Naive thymus-derived CD4-positive, alpha-beta T cell (primary cell): Measurements from ENCODE around the gene FEM1A. TPM values are rescaled to one million over a fixed set of nuclear protein-coding genes. Genes with fewer than 3 reads are reported as not detected.
A peak's percentile ranks its signal among the peaks of the same experiment; 100 is the strongest.
"Not testable (repeated sequence)": the region's sequence is repeated elsewhere in the genome, so short reads cannot be mapped to it uniquely, and the experiment has no call there.

Experiments
- ATAC-seq: fragments of 150-1000 bp; cut with Tn5 transposase; 2 replicates; pipeline ENCODE4 v1.10.0; 2021; ENCODE audit warnings: mild to moderate bottlenecking, moderate library complexity
- CTCF ChIA-PET: fragments of 350-600 bp; sonication (Branson Sonifier 250); formaldehyde crosslinking; loops from one replicate; lab custom pipeline; 2021; ENCODE audit warnings: antibody characterized with exemption; lab: Charles Lee
- POLR2A ChIA-PET: fragments of 350-600 bp; sonication (Branson Sonifier 250); formaldehyde crosslinking; loops from one replicate; lab custom pipeline; 2021; ENCODE audit warnings: antibody characterized with exemption, inconsistent platforms; lab: Charles Lee
- DNase-seq, 9 donors: peaks; one replicate each; pipeline versions ENCODE4 v3.0.0 to v3.0.0-alpha.2; 2020 to 2022; ENCODE audit warnings: mixed read lengths in 1 of 9
- H3K27ac ChIP-seq: one replicate; pipeline ENCODE4 v1.7.0; 2013; ENCODE audit warnings: mild to moderate bottlenecking, low read depth, low read length, moderate library complexity
- H3K27me3 ChIP-seq, 2 donors: one replicate each; pipeline ENCODE4 v1.7.0; 2013; ENCODE audit warnings: low read length in 2 of 2, mild to moderate bottlenecking in 2 of 2, moderate library complexity in 2 of 2; ENCODE audit not compliant: control insufficient read depth in 2 of 2, insufficient read depth in 2 of 2
- H3K36me3 ChIP-seq, 3 experiments: 1 replicate in 2 of 3; 2 replicates in 1 of 3; pipeline ENCODE4 v1.7.0; 2013; ENCODE audit warnings: low read length in 3 of 3, mild to moderate bottlenecking in 3 of 3, moderate library complexity in 1 of 3; ENCODE audit not compliant: insufficient read depth in 3 of 3, control insufficient read depth in 2 of 3
- H3K4me1 ChIP-seq, 2 donors: one replicate each; pipeline ENCODE4 v1.7.0; 2013; ENCODE audit warnings: low read length in 2 of 2, mild to moderate bottlenecking in 2 of 2, moderate library complexity in 1 of 2; ENCODE audit not compliant: control insufficient read depth in 2 of 2, insufficient read depth in 2 of 2
- H3K4me3 ChIP-seq: 2 replicates; pipeline ENCODE4 v1.7.0; 2013; ENCODE audit warnings: mild to moderate bottlenecking, low read length
- H3K9me3 ChIP-seq, 3 experiments: 1 replicate in 2 of 3; 2 replicates in 1 of 3; pipeline ENCODE4 v1.7.0; 2013; ENCODE audit warnings: low read length in 3 of 3; ENCODE audit not compliant: control insufficient read depth in 2 of 3
- H3K27ac Mint-ChIP-seq, 9 donors: one replicate each; pipeline ENCODE4 v1.8.0; 2020 to 2022; ENCODE audit warnings: mixed read lengths in 9 of 9, mild to moderate bottlenecking in 8 of 9, moderate library complexity in 5 of 9, inconsistent platforms in 2 of 9
- H3K27me3 Mint-ChIP-seq, 5 donors: one replicate each; pipeline ENCODE4 v1.8.0; 2021 to 2022; ENCODE audit warnings: mixed read lengths in 5 of 5, mild to moderate bottlenecking in 1 of 5
- H3K36me3 Mint-ChIP-seq, 5 donors: one replicate each; pipeline ENCODE4 v1.8.0; 2020 to 2022; ENCODE audit warnings: mixed read lengths in 5 of 5, mild to moderate bottlenecking in 3 of 5, inconsistent platforms in 1 of 5
- H3K4me1 Mint-ChIP-seq, 7 donors: one replicate each; pipeline ENCODE4 v1.8.0; 2020 to 2022; ENCODE audit warnings: mixed read lengths in 7 of 7, mild to moderate bottlenecking in 3 of 7, inconsistent platforms in 1 of 7
- H3K4me3 Mint-ChIP-seq, 10 donors: one replicate each; pipeline ENCODE4 v1.8.0; 2020 to 2022; ENCODE audit warnings: mild to moderate bottlenecking in 10 of 10, mixed read lengths in 10 of 10, moderate library complexity in 6 of 10, inconsistent platforms in 2 of 10
- H3K9me3 Mint-ChIP-seq, 11 donors: one replicate each; pipeline ENCODE4 v1.8.0; 2020 to 2022; ENCODE audit warnings: mixed read lengths in 11 of 11, mild to moderate bottlenecking in 4 of 11, inconsistent platforms in 1 of 11, moderate library complexity in 1 of 11
- intact Hi-C, 2 donors: fragments of 100-400 bp; cut with micrococcal nuclease; formaldehyde crosslinking; loops; one replicate each; pipeline ENCODE4 v1.15.1; 2023
- polyA plus RNA-seq, 2 donors: library from polyadenylated mRNA; unstranded; fragments of 300-500 nt; fragmentation: Illumina TruSeq; gene quantifications; one replicate each; pipeline ENCODE4 v1.2.3, GENCODE V29; 2021
- total RNA-seq, 6 experiments: library from RNA in 5 of 6; stranded (reverse) in 5 of 6; gene quantifications; 1 replicate in 5 of 6; 2 replicates in 1 of 6; pipeline ENCODE4 v1.2.3 and lab custom pipeline; 2021 to 2026

FEM1A gene
- total and polyA plus RNA-seq, 7 experiments from 2014 or later = 2.4 to 17.2 (median 14.1) TPM

- intact Hi-C loops = no loop called here
- Mint-ChIP-seq H3K9me3 (peaks cover 0 to 8% (median 0%) of the 10 kb centered on the region in 11 donors), H3K27me3 (peaks cover 2 to 13% (median 6%) of the 10 kb centered on the region in 5 donors), H3K27ac (no peak overlapping the region), H3K36me3 (peaks cover 0 to 4% (median under 1%) of the 10 kb centered on the region in 5 donors), H3K4me3 (no peak overlapping the region), H3K4me1 (peaks cover 0 to under 1% (median 0%) of the 10 kb centered on the region in 7 donors)
- ATAC-seq = no peak
- POLR2A ChIA-PET = no interaction called here
- DNase-seq = no peak
- H3K27me3 ChIP-seq = no peaks in the 10 kb centered on the region
- H3K4me1 ChIP-seq = no peaks in the 10 kb centered on the region
- H3K4me3 ChIP-seq = no peak overlapping the region
- H3K36me3 ChIP-seq = no peaks in the 10 kb centered on the region
- CTCF ChIA-PET = no interaction called here
- H3K27ac ChIP-seq = no peak overlapping the region
- peaks cover 0 to 5% (median 0%) of the 10 kb centered on the region in 3 experiments for H3K9me3 ChIP-seq
Observed at GRCh38 chr19:4780860-4781259, 10.7 kb upstream of the FEM1A start.

DNA sequence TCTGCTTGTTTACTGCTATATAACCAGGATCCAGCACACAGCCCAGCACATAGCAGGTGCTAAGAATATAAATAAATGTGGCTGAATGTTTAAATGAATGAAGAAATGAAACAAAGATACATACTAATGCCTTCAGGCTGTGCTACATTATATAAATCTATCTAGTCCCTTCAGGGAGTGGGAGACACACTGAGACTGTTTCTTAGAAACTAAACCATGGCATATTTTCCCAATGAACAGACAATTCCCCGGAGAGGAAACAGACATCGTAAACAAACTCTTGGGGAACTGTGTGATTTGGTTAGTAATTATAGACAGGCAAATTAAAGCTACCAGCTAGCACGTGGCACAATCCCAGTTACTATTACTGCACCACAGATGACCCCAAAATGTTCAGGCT lies 9.7 kb upstream of the FEM1A start:
- H3K4me1 ChIP-seq = no peaks in the 10 kb centered on the region
- no peak for ATAC-seq
- H3K9me3 ChIP-seq = peaks cover 0 to 5% (median 0%) of the 10 kb centered on the region in 3 experiments
- intact Hi-C loops = no loop called here
- POLR2A ChIA-PET = interaction anchor here (0.6 to 0.7 kb wide), 2 partner anchors 17 to 985 kb away, joined by 4 to 5 read pairs; no protein-coding TSS in a partner anchor
- Mint-ChIP-seq H3K4me3 (no peak overlapping the region), H3K9me3 (peaks cover 0 to 8% (median 0%) of the 10 kb centered on the region in 11 donors), H3K27me3 (peaks cover 4 to 13% (median 6%) of the 10 kb centered on the region in 5 donors), H3K27ac (no peak overlapping the region), H3K4me1 (peaks cover 0 to 5% (median 0%) of the 10 kb centered on the region in 7 donors), H3K36me3 (peaks cover 0 to 4% (median 0%) of the 10 kb centered on the region in 5 donors)
- no peak for DNase-seq
- H3K27me3 ChIP-seq = no peaks in the 10 kb centered on the region
- no peak overlapping the region for H3K27ac ChIP-seq
- CTCF ChIA-PET = no interaction called here
- no peaks in the 10 kb centered on the region for H3K36me3 ChIP-seq
- H3K4me3 ChIP-seq = no peak overlapping the region

GRCh38 chr19:4786412-4787016 lies 5.0 kb upstream of the FEM1A start:
- intact Hi-C loops, H3K27ac ChIP-seq, H3K9me3 ChIP-seq, CTCF ChIA-PET, H3K36me3 ChIP-seq, H3K4me1 ChIP-seq, H3K4me3 Mint-ChIP-seq, H3K4me1 Mint-ChIP-seq, H3K36me3 Mint-ChIP-seq, H3K9me3 Mint-ChIP-seq, ATAC-seq, H3K27ac Mint-ChIP-seq, H3K27me3 ChIP-seq, DNase-seq, POLR2A ChIA-PET, H3K4me3 ChIP-seq: not testable (repeated sequence)
- peaks cover 4 to 11% (median 5%) of the 10 kb centered on the region in 5 donors for H3K27me3 Mint-ChIP-seq

DNA sequence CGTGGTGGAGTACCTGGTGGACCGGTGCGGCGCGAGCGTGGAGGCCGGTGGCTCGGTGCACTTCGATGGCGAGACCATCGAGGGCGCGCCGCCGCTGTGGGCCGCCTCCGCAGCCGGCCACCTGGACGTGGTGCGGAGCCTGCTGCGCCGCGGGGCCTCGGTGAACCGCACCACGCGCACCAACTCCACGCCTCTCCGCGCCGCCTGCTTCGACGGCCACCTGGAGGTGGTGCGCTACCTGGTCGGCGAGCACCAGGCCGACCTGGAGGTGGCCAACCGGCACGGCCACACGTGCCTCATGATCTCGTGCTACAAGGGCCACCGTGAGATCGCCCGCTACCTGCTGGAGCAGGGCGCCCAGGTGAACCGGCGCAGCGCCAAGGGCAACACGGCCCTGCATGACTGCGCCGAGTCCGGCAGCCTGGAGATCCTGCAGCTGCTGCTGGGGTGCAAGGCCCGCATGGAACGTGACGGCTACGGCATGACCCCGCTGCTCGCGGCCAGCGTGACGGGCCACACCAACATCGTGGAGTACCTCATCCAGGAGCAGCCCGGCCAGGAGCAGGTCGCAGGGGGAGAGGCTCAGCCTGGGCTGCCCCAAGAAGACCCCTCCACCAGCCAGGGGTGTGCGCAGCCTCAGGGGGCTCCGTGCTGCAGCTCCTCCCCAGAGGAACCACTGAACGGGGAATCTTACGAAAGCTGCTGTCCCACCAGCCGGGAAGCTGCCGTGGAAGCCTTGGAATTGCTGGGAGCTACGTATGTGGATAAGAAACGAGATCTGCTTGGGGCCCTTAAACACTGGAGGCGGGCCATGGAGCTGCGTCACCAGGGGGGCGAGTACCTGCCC lies 708 bp downstream of the FEM1A start:
- Mint-ChIP-seq H3K4me3 (peak overlapping the region; percentile 69 to 90 (median 85)), H3K27ac (peak overlapping the region in 6 of 9 donors; percentile 46 to 91 (median 80)), H3K4me1 (peaks cover 12 to 51% (median 34%) of the 10 kb centered on the region in 7 donors), H3K36me3 (peaks cover 4 to 21% (median 6%) of the 10 kb centered on the region in 5 donors)
- not testable (repeated sequence) for H3K27me3 Mint-ChIP-seq, ATAC-seq, H3K9me3 ChIP-seq, H3K4me1 ChIP-seq, H3K9me3 Mint-ChIP-seq, H3K27me3 ChIP-seq
- DNase-seq = peak in 2 of 9 donors; percentile 15 to 38
- H3K27ac ChIP-seq = peak overlapping the region; percentile 92
- CTCF ChIA-PET = interaction anchor here (0.6 to 2.5 kb wide), 6 partner anchors 10 to 120 kb away, joined by 5 to 33 read pairs (median 8); partner anchors contain the start of gene DPP9
- H3K36me3 ChIP-seq = peaks cover 7 to 47% (median 7%) of the 10 kb centered on the region in 3 experiments
- H3K4me3 ChIP-seq = peak overlapping the region; percentile 72
- POLR2A ChIA-PET = interaction anchor here (0.5 to 2.9 kb wide), 11 partner anchors 10 to 895 kb away, joined by 3 to 42 read pairs (median 5); partner anchors contain the start of genes DPP9, KDM4B and PLIN3
- intact Hi-C loops = loop anchor here (5.0 kb wide), 6 partner anchors 120 to 1670 kb away; partner anchors contain the start of genes APBA3 (in 1 of the 2), CACTIN (in 1 of the 2), CRB3 (in 1 of the 2) and MRPL54 (in 1 of the 2)

GRCh38 chr19:4792866-4793195 lies 1.3 kb downstream of the FEM1A start:
- H3K27me3 Mint-ChIP-seq, H3K27me3 ChIP-seq, H3K9me3 ChIP-seq, ATAC-seq, H3K4me3 ChIP-seq, H3K9me3 Mint-ChIP-seq, CTCF ChIA-PET, H3K4me1 ChIP-seq, DNase-seq: not testable (repeated sequence)
- Mint-ChIP-seq H3K4me3 (peak overlapping the region; percentile 68 to 90 (median 80)), H3K36me3 (peaks cover 4 to 21% (median 6%) of the 10 kb centered on the region in 5 donors), H3K4me1 (peaks cover 12 to 51% (median 34%) of the 10 kb centered on the region in 7 donors), H3K27ac (peak overlapping the region in 5 of 9 donors; percentile 46 to 84 (median 67))
- H3K36me3 ChIP-seq = peaks cover 7 to 53% (median 7%) of the 10 kb centered on the region in 3 experiments
- POLR2A ChIA-PET = interaction anchor here (0.5 to 2.9 kb wide), 3 partner anchors 10 to 68 kb away, joined by 3 to 42 read pairs (median 3); partner anchors contain the start of gene DPP9
- intact Hi-C loops = loop anchor here (5.0 kb wide), 6 partner anchors 119 to 1669 kb away; partner anchors contain the start of genes APBA3 (in 1 of the 2), CACTIN (in 1 of the 2), CRB3 (in 1 of the 2) and MRPL54 (in 1 of the 2)
- peak overlapping the region; percentile 92 for H3K27ac ChIP-seq

- POLR2A ChIA-PET = interaction anchor here (0.7 to 2.9 kb wide), 2 partner anchors 9 to 69 kb away, joined by 3 to 42 read pairs; partner anchors contain the start of gene DPP9
- peak overlapping the region; percentile 33 to 90 (median 80) for H3K4me3 Mint-ChIP-seq
- peak overlapping the region in 5 of 9 donors; percentile 46 to 84 (median 56) for H3K27ac Mint-ChIP-seq
- ATAC-seq, H3K27me3 Mint-ChIP-seq, H3K27me3 ChIP-seq, DNase-seq, H3K4me3 ChIP-seq, H3K9me3 Mint-ChIP-seq, CTCF ChIA-PET, H3K9me3 ChIP-seq, H3K4me1 ChIP-seq: not testable (repeated sequence)
- peaks cover 4 to 21% (median 6%) of the 10 kb centered on the region in 5 donors for H3K36me3 Mint-ChIP-seq
- H3K4me1 Mint-ChIP-seq = peaks cover 12 to 51% (median 34%) of the 10 kb centered on the region in 7 donors
- Histone ChIP-seq H3K27ac (peak overlapping the region; percentile 11), H3K36me3 (peaks cover 7 to 53% (median 7%) of the 10 kb centered on the region in 3 experiments)
- intact Hi-C loops = loop anchor here (5.0 kb wide), 6 partner anchors 119 to 1669 kb away; partner anchors contain the start of genes APBA3 (in 1 of the 2), CACTIN (in 1 of the 2), CRB3 (in 1 of the 2) and MRPL54 (in 1 of the 2)
Observed at GRCh38 chr19:4793278-4793677, 1.7 kb downstream of the FEM1A start.
